ENCODE data around the gene P4HA2. TPM values are rescaled to one million over a fixed set of nuclear protein-coding genes. Genes with fewer than 3 reads are reported as not detected.

The P4HA2 gene
- total and polyA plus RNA-seq, 9 of the 15 experiments (the other 6 are each of a cell fraction or from before 2014, with no cell fraction given), result 9.6 to 50.0 (median 12.7) TPM

- ChIA-PET CTCF (ENCODE audit: low intra/inter-chr PET ratio) (no interaction called here), POLR2A (interaction anchor here (0.6 to 1.7 kb wide), 5 partner anchors 12 to 245 kb away, joined by 3 to 5 read pairs (median 3); no protein-coding TSS in a partner anchor)
- FAIRE-seq, result peak; percentile 91
- Histone ChIP-seq H3K79me2 (ENCODE audit: control insufficient read depth, insufficient read depth, low read length) (peaks cover 36% of the 10 kb centered on the region), H3K27ac (ENCODE audit: extremely low read depth, low read depth, low read length) (peak overlapping the region; percentile 74; the same call in 2 of the 3 replicates), H3K4me1 (replicated peaks in 1 of 2; ENCODE audit: control insufficient read depth in 2 of 2, insufficient read depth in 2 of 2, low read length in 2 of 2) (peaks cover 45 to 63% of the 10 kb centered on the region in 2 experiments), H4K20me1 (replicated peaks; ENCODE audit: control insufficient read depth, insufficient read depth, low read length) (0 out of 2 replicates have a peak, but pooled peaks cover 4% of the 10 kb centered on the region), H2AFZ (ENCODE audit: low read depth, low read length) (no peak overlapping the region), H3K9me3 (replicated peaks; ENCODE audit: control insufficient read depth, insufficient read depth, low read depth, low read length) (no peaks in the 10 kb centered on the region; the same call in 1 of the 2 replicates), H3K4me2 (ENCODE audit: insufficient read depth, low read length) (peak overlapping the region; percentile 74), H3K27me3 (ENCODE audit: control insufficient read depth in 2 of 2, insufficient read depth in 2 of 2, low read length in 2 of 2) (no peaks in the 10 kb centered on the region), H3K9ac (ENCODE audit: insufficient read depth in 1 of 2, low read depth in 2 of 2, low read length in 2 of 2) (peak overlapping the region in 1 of 2 experiments; percentile 84; a peak in 2 of 4 replicates), H3K36me3 (ENCODE audit: control insufficient read depth, insufficient read depth, low read length) (peaks cover 19% of the 10 kb centered on the region; the same call in 2 of the 3 replicates), H3K9me1 (ENCODE audit: control insufficient read depth, insufficient read depth, low read length) (no peaks in the 10 kb centered on the region), H3K4me3 (no peak overlapping the region)
- ATAC-seq, result no peak
- intact Hi-C loops (cut with micrococcal nuclease), result loop anchor here (1.0 kb wide), 1 partner anchor 23 kb away; no protein-coding TSS in a partner anchor
- in situ Hi-C loops (cut with MboI), result no loop called here
- WGBS (ENCODE audit: insufficient coverage, low coverage, missing lambda C conversion rate), result 18% methylated on average over 6 of the region's 6 CpGs
- no TSS peak for BruUV-seq (replicated peaks)
- peak; percentile 54 to 86 (median 60) for DNase-seq (ENCODE audit: extremely low read depth in 1 of 4, low spot score in 3 of 4)
- peak; percentile 39; the same call in 1 of the 2 replicates for TF ChIP-seq JUN (IDR thresholded peaks at IDR 0.05; ENCODE audit: borderline replicate concordance, low read depth, low read length)
- TF ChIP-seq JUN (CRISPR knock-in tag; IDR thresholded peaks at IDR 0.05; ENCODE audit: borderline replicate concordance), result no peak
- no peak for TF ChIP-seq FIP1L1 (IDR thresholded peaks at IDR 0.05; ENCODE audit: low read depth, low read length, poor library complexity, severe bottlenecking)
- TF ChIP-seq ZBTB7A (IDR thresholded peaks at IDR 0.05; ENCODE audit: borderline replicate concordance, control insufficient read depth, low read depth, low read length), result peak; percentile 53; the same call in 1 of the 2 replicates
- peak; percentile 58; the same call in 1 of the 2 replicates for TF ChIP-seq MYNN (IDR thresholded peaks at IDR 0.05)
- TF ChIP-seq MYNN (CRISPR knock-in tag; IDR thresholded peaks at IDR 0.05), result no peak
- peak; percentile 92 for TF ChIP-seq EGR1 (conservative IDR thresholded peaks at IDR 0.05)
- TF ChIP-seq NFIC (IDR thresholded peaks at IDR 0.05), result peak; percentile 82
- TF ChIP-seq NFE2 (IDR thresholded peaks at IDR 0.05; ENCODE audit: low read depth), result peak; percentile 78
- no peak for TF ChIP-seq RBM34 (IDR thresholded peaks at IDR 0.05; ENCODE audit: borderline replicate concordance, insufficient read depth, low read length)
- TF ChIP-seq RBM25 (IDR thresholded peaks at IDR 0.05; ENCODE audit: low read depth, low read length, severe bottlenecking), result peak; percentile 46
- TF ChIP-seq, protein P1, sequence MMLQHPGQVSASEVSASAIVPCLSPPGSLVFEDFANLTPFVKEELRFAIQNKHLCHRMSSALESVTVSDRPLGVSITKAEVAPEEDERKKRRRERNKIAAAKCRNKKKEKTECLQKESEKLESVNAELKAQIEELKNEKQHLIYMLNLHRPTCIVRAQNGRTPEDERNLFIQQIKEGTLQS (IDR thresholded peaks at IDR 0.05), result peak; percentile 67
- TF ChIP-seq, protein P1 (CRISPR knock-in tag; conservative IDR thresholded peaks at IDR 0.05), result no peak
- peak; percentile 32 to 70; a peak in 3 of 4 replicates for TF ChIP-seq KDM1A (IDR thresholded peaks at IDR 0.05)
- peak; percentile 22; the same call in 1 of the 2 replicates for TF ChIP-seq MAFK (IDR thresholded peaks at IDR 0.05; ENCODE audit: low read length)
- TF ChIP-seq, protein P2, sequence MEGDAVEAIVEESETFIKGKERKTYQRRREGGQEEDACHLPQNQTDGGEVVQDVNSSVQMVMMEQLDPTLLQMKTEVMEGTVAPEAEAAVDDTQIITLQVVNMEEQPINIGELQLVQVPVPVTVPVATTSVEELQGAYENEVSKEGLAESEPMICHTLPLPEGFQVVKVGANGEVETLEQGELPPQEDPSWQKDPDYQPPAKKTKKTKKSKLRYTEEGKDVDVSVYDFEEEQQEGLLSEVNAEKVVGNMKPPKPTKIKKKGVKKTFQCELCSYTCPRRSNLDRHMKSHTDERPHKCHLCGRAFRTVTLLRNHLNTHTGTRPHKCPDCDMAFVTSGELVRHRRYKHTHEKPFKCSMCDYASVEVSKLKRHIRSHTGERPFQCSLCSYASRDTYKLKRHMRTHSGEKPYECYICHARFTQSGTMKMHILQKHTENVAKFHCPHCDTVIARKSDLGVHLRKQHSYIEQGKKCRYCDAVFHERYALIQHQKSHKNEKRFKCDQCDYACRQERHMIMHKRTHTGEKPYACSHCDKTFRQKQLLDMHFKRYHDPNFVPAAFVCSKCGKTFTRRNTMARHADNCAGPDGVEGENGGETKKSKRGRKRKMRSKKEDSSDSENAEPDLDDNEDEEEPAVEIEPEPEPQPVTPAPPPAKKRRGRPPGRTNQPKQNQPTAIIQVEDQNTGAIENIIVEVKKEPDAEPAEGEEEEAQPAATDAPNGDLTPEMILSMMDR (IDR thresholded peaks at IDR 0.05 in 2 of 3, conservative IDR thresholded peaks at IDR 0.05 in 1 of 3; ENCODE audit: insufficient read depth in 2 of 3, low read depth in 1 of 3, low read length in 3 of 3), result no peak
- peak; percentile 84 for TF ChIP-seq JUND (IDR thresholded peaks at IDR 0.05; ENCODE audit: borderline replicate concordance, low read depth, low read length)
- TF ChIP-seq JUND (tag; IDR thresholded peaks at IDR 0.05; ENCODE audit: borderline replicate concordance, low read depth, low read length), result no peak; the same call in 2 of the 3 replicates
- no peak for TF ChIP-seq POLR2G (IDR thresholded peaks at IDR 0.05; ENCODE audit: low read depth, low read length)
- no peak for TF ChIP-seq CBX5 (IDR thresholded peaks at IDR 0.05; ENCODE audit: borderline replicate concordance, low read depth)
Observed at GRCh38 chr5:132260714-132261551, 33.3 kb upstream of the P4HA2 start.

All from K562 (cell line).